Mesenchymal stem cell (in vitro differentiated cells and primary cell): ENCODE measurements around the gene TRIO.

Source experiments
- DNase-seq: peaks from one replicate; pipeline ENCODE4 v3.0.0-alpha.2; 2013
- H2AFZ ChIP-seq: one replicate; pipeline ENCODE4 v1.6.1; 2013; ENCODE audit warnings: low read depth, mild to moderate bottlenecking, control low read depth, inconsistent platforms, low read length, moderate library complexity
- H2AK5ac ChIP-seq: 2 replicates; pipeline ENCODE4 v1.6.1; 2013; ENCODE audit warnings: low read length, moderate library complexity, mild to moderate bottlenecking, inconsistent platforms; ENCODE audit not compliant: severe bottlenecking
- H2BK120ac ChIP-seq: one replicate; pipeline ENCODE4 v1.6.1; 2013; ENCODE audit warnings: low read depth, mild to moderate bottlenecking, inconsistent platforms, low read length, moderate library complexity
- H2BK12ac ChIP-seq, 2 experiments: one replicate each; pipeline ENCODE4 v1.6.1; 2013; ENCODE audit warnings: inconsistent platforms in 2 of 2, low read length in 2 of 2, mild to moderate bottlenecking in 2 of 2, moderate library complexity in 2 of 2, control low read depth in 1 of 2
- H2BK15ac ChIP-seq: one replicate; pipeline ENCODE4 v1.6.1; 2013; ENCODE audit warnings: mild to moderate bottlenecking, low read depth, inconsistent platforms; ENCODE audit not compliant: poor library complexity, severe bottlenecking
- H2BK5ac ChIP-seq: 2 replicates; pipeline ENCODE4 v1.6.1; 2013; ENCODE audit warnings: low read depth, mild to moderate bottlenecking, low read length, control low read depth, inconsistent platforms; ENCODE audit not compliant: poor library complexity, severe bottlenecking
- H3K14ac ChIP-seq, 2 experiments: one replicate each; pipeline ENCODE4 v1.6.1; 2013; ENCODE audit warnings: inconsistent platforms in 2 of 2, low read length in 2 of 2, control low read depth in 1 of 2, mild to moderate bottlenecking in 1 of 2, moderate library complexity in 1 of 2
- H3K18ac ChIP-seq, 2 experiments: one replicate each; pipeline ENCODE4 v1.6.1; 2013; ENCODE audit warnings: inconsistent platforms in 2 of 2, low read length in 2 of 2, control low read depth in 1 of 2, low read depth in 1 of 2, mild to moderate bottlenecking in 1 of 2
- H3K23ac ChIP-seq, 2 experiments: one replicate each; pipeline ENCODE4 v1.6.1; 2013; ENCODE audit warnings: inconsistent platforms in 2 of 2, low read length in 2 of 2, mild to moderate bottlenecking in 2 of 2, moderate library complexity in 2 of 2, control low read depth in 1 of 2
- H3K27ac ChIP-seq: 2 replicates; pipeline ENCODE4 v1.5.1; 2013; ENCODE audit warnings: mild to moderate bottlenecking, moderate library complexity, low read length, control low read depth, inconsistent platforms; ENCODE audit not compliant: poor library complexity, severe bottlenecking
- H3K27me3 ChIP-seq, 2 experiments: 2 replicates each; pipeline versions ENCODE4 v1.6.1 to v1.7.0; 2013; ENCODE audit warnings: low read length in 2 of 2, mild to moderate bottlenecking in 2 of 2, moderate library complexity in 2 of 2, control low read depth in 1 of 2, inconsistent platforms in 1 of 2; ENCODE audit not compliant: control insufficient read depth in 1 of 2, insufficient read depth in 1 of 2
- H3K36me3 ChIP-seq, 2 experiments: 2 replicates each; pipeline versions ENCODE4 v1.6.1 to v1.7.0; 2013; ENCODE audit warnings: low read length in 2 of 2, control low read depth in 1 of 2, inconsistent platforms in 1 of 2, low read depth in 1 of 2, mild to moderate bottlenecking in 1 of 2; ENCODE audit not compliant: insufficient read depth in 2 of 2, control insufficient read depth in 1 of 2
- H3K4ac ChIP-seq, 2 experiments: one replicate each; pipeline ENCODE4 v1.6.1; 2013; ENCODE audit warnings: inconsistent platforms in 2 of 2, low read length in 2 of 2, mild to moderate bottlenecking in 2 of 2, moderate library complexity in 2 of 2, control low read depth in 1 of 2, low read depth in 1 of 2
- H3K4me1 ChIP-seq: 2 replicates; pipeline ENCODE4 v1.6.1; 2013; ENCODE audit warnings: low read depth, low read length, control low read depth; ENCODE audit not compliant: control insufficient read depth, insufficient read depth
- H3K4me2 ChIP-seq: 2 replicates; pipeline ENCODE4 v1.6.1; 2013; ENCODE audit warnings: low read length, mild to moderate bottlenecking, inconsistent platforms; ENCODE audit not compliant: poor library complexity, severe bottlenecking
- H3K4me3 ChIP-seq, 2 experiments: 2 replicates each; pipeline versions ENCODE4 v1.5.1 to v1.7.0; 2013; ENCODE audit warnings: low read length in 2 of 2, mild to moderate bottlenecking in 2 of 2, control low read depth in 1 of 2, low read depth in 1 of 2; ENCODE audit not compliant: insufficient read depth in 1 of 2
- H3K79me1 ChIP-seq: replicated peaks from 2 replicates; pipeline ENCODE4 v1.6.1; 2013; ENCODE audit warnings: mild to moderate bottlenecking, control low read depth, low read length, inconsistent platforms; ENCODE audit not compliant: poor library complexity, severe bottlenecking
- H3K9ac ChIP-seq: 2 replicates; pipeline ENCODE4 v1.7.0; 2013; ENCODE audit warnings: mild to moderate bottlenecking, low read length, moderate library complexity
- H3K9me3 ChIP-seq: 2 replicates; pipeline ENCODE4 v1.7.0; 2013; ENCODE audit warnings: mild to moderate bottlenecking, low read length; ENCODE audit not compliant: control insufficient read depth
- H4K8ac ChIP-seq: one replicate; pipeline ENCODE4 v1.6.1; 2013; ENCODE audit warnings: inconsistent platforms, mild to moderate bottlenecking, low read length, moderate library complexity
- H4K91ac ChIP-seq: one replicate; pipeline ENCODE4 v1.6.1; 2013; ENCODE audit warnings: mild to moderate bottlenecking, low read length, inconsistent platforms
- WGBS: methylation state at CpG from one replicate; pipeline ENCODE4 v1.1.7; 2013; ENCODE audit warnings: mixed read lengths; 5-methylcytosine and 5-hydroxymethylcytosine counted together

Gene TRIO

GRCh38 chr5:14411216-14411615, 268.1 kb downstream of the TRIO start:
- Histone ChIP-seq H3K27me3 (no peaks in the 10 kb centered on the region), H3K27ac (no peak overlapping the region), H2BK5ac (no peak overlapping the region), H3K9ac (peak overlapping the region; percentile 91), H3K36me3 (peaks cover 65 to 68% of the 10 kb centered on the region in 2 experiments), H3K23ac (no peak overlapping the region), H2AK5ac (no peak overlapping the region), H4K91ac (no peak overlapping the region), H2BK120ac (no peak overlapping the region), H2BK12ac (no peak overlapping the region), H3K18ac (no peak overlapping the region), H3K4ac (no peak overlapping the region), H4K8ac (no peak overlapping the region), H3K79me1 (peaks cover 25% of the 10 kb centered on the region), H3K14ac (no peak overlapping the region), H2AFZ (no peak overlapping the region), H3K9me3 (no peaks in the 10 kb centered on the region), H3K4me2 (no peak overlapping the region), H3K4me3 (no peak overlapping the region), H3K4me1 (peaks cover 23% of the 10 kb centered on the region), H2BK15ac (peak overlapping the region; percentile 18)
- no peak for DNase-seq
- 94% methylated on average over 6 of the region's 6 CpGs for WGBS

GRCh38 chr5:14413331-14413750, 270.2 kb downstream of the TRIO start:
- 80% methylated on average over 6 of the region's 7 CpGs for WGBS
- H3K9me3 ChIP-seq = no peaks in the 10 kb centered on the region

GRCh38 chr5:14414007-14414406, 270.9 kb downstream of the TRIO start:
- Histone ChIP-seq H2AFZ (no peak overlapping the region), H3K4me3 (no peak overlapping the region), H3K36me3 (peaks cover 57 to 67% of the 10 kb centered on the region in 2 experiments), H4K91ac (no peak overlapping the region), H3K14ac (no peak overlapping the region), H3K4ac (no peak overlapping the region), H2BK5ac (no peak overlapping the region), H3K4me1 (peaks cover 36% of the 10 kb centered on the region), H4K8ac (no peak overlapping the region), H3K4me2 (no peak overlapping the region), H3K9me3 (no peaks in the 10 kb centered on the region), H2AK5ac (no peak overlapping the region), H2BK15ac (no peak overlapping the region), H3K27me3 (no peaks in the 10 kb centered on the region), H2BK12ac (peak overlapping the region in 1 of 2 experiments; percentile 63), H3K9ac (peak overlapping the region; percentile 5), H3K79me1 (peaks cover 14% of the 10 kb centered on the region), H2BK120ac (no peak overlapping the region), H3K27ac (no peak overlapping the region), H3K23ac (no peak overlapping the region), H3K18ac (no peak overlapping the region)
- 96% methylated on average over 10 of the region's 11 CpGs for WGBS
- DNase-seq = no peak

More at GRCh38 chr5:14413331-14413750, 270.2 kb downstream of the TRIO start:
- no peak overlapping the region for H3K18ac ChIP-seq
- DNase-seq = no peak
- H2BK12ac ChIP-seq = no peak overlapping the region
- H3K36me3 ChIP-seq = peaks cover 54 to 63% of the 10 kb centered on the region in 2 experiments
- no peak overlapping the region for H2AFZ ChIP-seq
- H3K9ac ChIP-seq = peak overlapping the region; percentile 5
- no peak overlapping the region for H3K4me3 ChIP-seq
- H3K79me1 ChIP-seq = peaks cover 17% of the 10 kb centered on the region
- H3K4ac ChIP-seq = no peak overlapping the region
- H4K91ac ChIP-seq = no peak overlapping the region
- H2AK5ac ChIP-seq = peak overlapping the region; percentile 13
- H4K8ac ChIP-seq = no peak overlapping the region
- no peak overlapping the region for H3K23ac ChIP-seq
- no peak overlapping the region for H3K14ac ChIP-seq
- H2BK15ac ChIP-seq = no peak overlapping the region
- no peak overlapping the region for H2BK5ac ChIP-seq
- H3K27me3 ChIP-seq = no peaks in the 10 kb centered on the region
- H3K4me2 ChIP-seq = no peak overlapping the region
- no peak overlapping the region for H2BK120ac ChIP-seq
- H3K4me1 ChIP-seq = peaks cover 31% of the 10 kb centered on the region
- H3K27ac ChIP-seq = peak overlapping the region; percentile 36

- no peaks in the 10 kb centered on the region for H3K27me3 ChIP-seq
- 97% methylated on average over 6 of the region's 7 CpGs for WGBS
- no peak overlapping the region for H3K18ac ChIP-seq
These were observed 271.5 kb downstream of the TRIO start for GRCh38 chr5:14414656-14415023.

More at GRCh38 chr5:14414656-14415023, 271.5 kb downstream of the TRIO start:
- peaks cover 64 to 67% of the 10 kb centered on the region in 2 experiments for H3K36me3 ChIP-seq
- H2BK5ac ChIP-seq = no peak overlapping the region
- peak overlapping the region in 1 of 2 experiments; percentile 47 for H2BK12ac ChIP-seq
- H2AFZ ChIP-seq = no peak overlapping the region
- no peak overlapping the region for H4K91ac ChIP-seq
- H3K4ac ChIP-seq = no peak overlapping the region
- no peak overlapping the region for H2AK5ac ChIP-seq
- peaks cover 39% of the 10 kb centered on the region for H3K4me1 ChIP-seq
- no peak overlapping the region for H2BK120ac ChIP-seq
- peaks cover 14% of the 10 kb centered on the region for H3K79me1 ChIP-seq
- no peak overlapping the region for H2BK15ac ChIP-seq
- H4K8ac ChIP-seq = no peak overlapping the region
- H3K27ac ChIP-seq = no peak overlapping the region
- H3K9me3 ChIP-seq = no peaks in the 10 kb centered on the region
- no peak overlapping the region for H3K4me2 ChIP-seq
- no peak overlapping the region for H3K23ac ChIP-seq
- no peak for DNase-seq
- H3K9ac ChIP-seq = no peak overlapping the region
- no peak overlapping the region for H3K4me3 ChIP-seq
- H3K14ac ChIP-seq = no peak overlapping the region
